NOMO-1 treated with dmso at 0.1 percent for 144 hours (cell line): ENCODE results near the gene GRK5.

Source experiments
- DNase-seq: peaks from one replicate; lab custom pipeline; 2025; ENCODE audit not compliant: unreplicated experiment; lab: John Stamatoyannopoulos, UW

Gene GRK5

DNA sequence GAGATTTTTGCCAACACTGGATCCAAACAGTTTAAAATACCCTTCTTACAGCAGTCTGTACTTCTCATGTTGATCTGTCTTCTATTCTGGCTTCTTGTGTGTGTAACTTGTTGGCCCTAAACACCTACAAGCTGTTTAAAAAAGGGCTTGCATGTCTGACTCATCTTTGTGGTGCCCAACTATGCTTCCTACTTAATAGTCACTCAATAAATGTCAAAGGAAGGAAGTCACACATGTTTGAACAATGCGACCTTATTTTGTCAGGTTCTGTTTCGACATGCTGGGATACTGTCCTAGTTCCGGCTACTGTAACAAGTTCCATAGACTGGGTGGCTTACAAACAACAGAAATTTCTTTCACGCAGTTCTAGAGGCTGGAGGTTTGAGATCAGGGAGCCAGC lies 9.4 kb upstream of the GRK5 start:
- DNase-seq: no peak

DNA sequence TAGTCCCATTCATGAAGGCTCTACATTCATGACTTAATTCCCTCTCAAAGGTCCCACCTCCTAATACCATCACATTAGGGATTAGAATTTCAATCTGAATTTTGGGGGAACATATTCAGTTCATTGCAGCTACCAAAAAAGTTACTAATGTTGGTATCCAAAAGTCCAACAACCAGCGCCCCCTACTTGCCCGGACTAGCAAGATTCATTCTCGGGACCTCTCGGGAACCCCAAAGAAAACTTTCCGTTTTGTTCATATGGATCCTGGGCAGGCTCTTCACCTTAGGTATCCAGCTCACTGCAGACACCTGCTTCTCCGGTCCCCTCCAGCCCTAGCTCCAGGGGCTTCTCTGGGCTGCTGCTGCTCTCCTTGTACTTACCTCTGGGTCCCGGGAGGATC lies 8.9 kb upstream of the GRK5 start:
- DNase-seq: no peak

DNA sequence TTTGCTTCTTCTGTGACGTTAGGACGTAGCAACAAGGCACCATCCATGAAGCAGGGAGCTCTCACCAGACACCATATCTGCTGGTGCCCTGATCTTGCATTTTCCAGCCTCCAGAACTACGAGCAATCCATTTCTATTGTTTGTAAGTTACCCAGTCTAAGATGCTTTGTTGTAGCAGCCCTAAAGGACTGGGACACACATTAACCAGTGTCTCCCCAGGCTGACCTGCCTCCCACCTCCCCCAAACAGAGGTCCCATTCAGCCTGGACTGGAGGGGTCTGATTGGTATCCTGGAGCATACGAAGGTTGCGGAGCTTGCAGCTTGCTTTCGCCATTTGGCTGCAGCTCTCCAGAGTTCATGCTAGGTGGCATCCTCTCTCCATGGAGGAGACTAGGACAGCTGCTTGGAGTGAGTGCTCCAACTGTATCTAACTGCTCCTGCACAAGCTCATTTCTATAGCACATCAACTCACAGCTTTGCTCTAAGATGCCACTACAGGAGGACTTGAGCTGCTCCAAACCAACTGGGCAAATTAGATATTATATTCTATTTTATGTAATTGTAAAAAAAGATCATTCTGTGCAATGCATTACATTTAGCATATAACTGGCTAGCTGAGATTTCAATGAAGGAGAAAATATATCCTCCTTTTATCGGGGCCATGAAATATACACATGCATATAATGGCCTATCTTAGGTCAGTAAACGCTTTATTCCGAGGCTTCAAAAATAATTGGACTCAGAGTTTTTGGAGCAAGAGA lies 8.0 kb upstream of the GRK5 start:
- no peak for DNase-seq

DNA sequence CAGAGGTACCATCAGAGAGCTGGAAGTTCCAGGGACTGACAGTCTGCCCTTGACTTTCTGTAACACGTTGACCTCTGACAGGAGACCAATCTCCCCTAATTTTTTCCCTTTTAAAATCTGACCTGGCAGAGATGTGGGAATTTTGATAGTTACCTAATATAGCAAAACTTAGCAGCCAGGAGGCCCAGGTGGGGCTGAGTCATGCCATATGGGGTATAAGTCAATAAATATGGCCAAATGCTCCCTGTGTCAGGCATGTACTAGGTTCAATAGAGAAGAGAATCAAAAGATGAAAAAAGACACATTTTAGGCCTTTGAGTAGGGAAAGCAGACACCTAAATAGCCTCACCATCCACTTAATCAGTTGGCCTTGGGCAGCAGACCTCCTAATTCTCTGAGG lies 6.1 kb upstream of the GRK5 start:
- DNase-seq: no peak

DNA sequence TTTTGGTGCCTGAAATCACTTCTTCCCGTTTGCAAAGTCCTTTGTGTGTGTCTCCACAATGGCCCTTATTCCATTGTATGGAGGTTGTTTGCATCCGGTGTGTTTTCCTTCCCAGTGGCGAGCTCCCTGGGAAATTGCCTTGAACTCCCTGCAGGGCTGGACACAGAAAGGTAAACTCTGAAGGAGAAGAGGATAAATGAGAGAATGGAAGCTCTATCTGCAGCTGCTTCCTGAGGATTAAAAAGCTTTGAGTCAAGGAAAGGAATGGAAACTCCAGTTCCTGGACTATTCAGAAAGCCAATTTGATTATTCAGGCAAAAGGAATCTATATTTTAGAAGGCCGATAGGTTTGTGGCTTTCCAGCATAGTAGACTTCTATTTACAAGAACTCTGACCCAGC lies 4.4 kb upstream of the GRK5 start:
- DNase-seq: no peak

DNA sequence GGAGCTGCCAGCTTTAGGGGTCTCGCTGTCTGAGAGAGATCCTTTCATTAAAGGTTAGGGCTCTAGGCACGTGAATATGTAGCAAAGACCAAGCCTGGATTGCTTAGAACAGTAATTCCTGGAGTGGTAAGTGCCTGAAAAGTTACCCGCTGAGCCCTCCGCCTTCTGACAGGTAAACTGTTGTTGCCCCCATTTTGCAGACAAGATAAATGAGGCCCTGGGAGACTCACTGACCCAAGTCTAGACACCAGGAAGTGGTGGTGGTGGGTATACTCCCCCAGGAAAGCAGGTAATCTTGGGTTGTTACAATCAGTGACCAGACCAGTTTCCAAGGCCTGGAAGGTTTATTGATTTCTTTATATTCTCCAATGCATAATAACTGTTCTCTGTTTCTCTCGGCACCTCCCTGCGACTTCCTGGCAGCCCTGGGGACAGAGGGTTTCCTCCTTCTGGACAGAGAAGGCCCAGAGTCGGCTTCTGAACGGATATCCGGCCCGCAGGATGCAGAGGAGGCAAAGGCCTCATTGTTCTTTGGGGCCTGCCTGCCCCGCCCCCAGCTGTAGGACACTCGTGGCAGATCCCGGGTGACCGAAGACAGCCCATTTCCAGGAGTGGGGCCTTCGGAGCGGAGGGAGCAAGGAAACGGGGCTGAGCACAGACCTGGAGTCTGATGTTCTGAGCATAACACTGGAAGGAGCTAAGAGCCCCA lies 1.3 kb upstream of the GRK5 start:
- no peak for DNase-seq

DNA sequence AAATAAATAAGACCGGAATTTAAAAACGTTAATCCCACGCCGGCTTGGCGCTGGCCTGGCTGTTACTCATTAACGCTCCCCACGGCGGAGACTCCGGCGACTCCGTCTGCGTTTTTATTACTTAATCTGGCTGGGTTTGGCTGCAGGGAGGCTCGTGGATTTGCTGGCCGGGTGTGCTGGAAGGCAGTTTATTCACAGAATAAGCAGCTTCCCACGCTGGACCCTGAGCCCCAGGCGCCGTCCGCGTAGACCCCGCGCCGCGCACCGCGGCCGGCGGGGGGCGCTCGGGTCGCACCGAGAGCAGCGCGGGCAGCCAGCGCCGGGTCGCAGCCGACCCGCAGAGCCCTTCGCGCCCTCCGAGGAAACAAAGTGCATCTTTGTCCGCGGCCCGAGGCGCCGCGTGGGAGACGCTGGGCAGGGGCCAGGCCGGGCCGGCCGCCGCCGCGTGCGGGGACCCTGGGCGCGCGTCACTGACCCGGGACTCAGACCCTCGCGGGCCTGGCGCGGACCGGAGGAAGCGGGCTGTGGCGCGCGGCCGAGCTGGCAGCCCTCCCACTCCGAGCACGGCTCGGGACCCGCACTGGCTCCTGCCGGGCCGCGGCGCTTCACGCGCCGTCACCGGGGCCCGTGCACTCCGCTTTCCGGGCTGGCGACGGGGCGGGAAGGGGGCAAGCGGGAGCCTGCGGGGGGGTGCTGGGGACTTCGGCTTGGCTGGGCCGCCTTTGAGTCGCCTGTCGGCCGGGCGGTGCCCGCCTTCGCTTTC lies 587 bp upstream of the GRK5 start:
- peak; percentile 52 for DNase-seq

DNA sequence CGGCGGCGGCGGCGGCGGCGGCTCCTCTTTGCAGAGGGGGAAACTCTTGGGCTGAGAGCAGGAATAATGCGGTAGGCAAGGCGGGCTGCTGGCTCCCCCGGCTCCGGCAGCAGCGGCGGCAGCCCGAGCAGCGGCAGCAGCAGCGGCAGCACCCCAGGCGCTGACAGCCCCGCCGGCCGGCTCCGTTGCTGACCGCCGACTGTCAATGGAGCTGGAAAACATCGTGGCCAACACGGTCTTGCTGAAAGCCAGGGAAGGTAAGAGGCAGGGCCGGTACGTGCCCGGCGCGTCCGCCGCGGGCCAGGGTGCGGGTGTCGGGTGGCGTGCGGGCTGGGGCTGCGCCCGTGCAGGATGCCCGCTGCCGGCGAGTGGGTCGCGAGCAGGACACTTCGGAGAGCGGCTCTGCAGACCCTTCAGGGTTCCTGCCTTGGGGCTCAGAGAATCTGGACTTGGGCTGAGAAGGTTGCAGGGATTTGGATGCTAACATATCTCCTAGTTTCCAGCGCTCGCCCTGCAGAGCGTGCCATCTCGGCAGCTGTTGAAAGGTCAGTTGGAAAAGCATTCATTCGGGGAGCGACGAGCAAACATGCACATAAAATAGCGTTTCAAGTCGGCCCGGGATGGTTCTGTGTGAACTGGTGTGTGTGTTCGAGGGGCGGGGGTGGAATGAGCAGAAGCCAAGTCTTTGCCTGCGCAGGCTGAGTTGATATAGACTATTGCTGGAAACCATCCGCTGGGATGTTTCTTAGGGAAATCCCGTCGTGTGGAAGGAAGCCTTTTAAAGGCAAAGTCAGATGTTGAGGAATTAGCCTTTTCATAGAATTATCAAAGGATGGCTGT lies 562 bp downstream of the GRK5 start:
- no peak for DNase-seq

DNA sequence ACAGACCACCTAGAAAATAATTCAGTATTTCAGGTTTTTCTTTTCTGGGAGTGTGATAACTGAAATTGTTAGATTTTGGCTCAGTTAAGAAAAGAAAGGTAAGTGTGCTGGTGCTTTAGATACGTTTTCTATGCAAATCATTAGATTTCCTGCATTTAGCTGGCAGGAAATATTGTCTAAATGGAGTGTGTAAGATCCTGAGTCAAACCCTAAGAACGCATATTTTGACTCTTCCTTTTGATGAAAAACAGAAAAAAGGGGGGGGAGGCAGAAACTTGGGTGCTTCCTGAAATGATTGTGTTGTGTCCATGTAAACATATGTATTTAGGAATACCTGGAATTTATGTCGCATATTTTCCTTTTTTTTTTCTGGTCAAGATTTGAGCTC lies 1.2 kb downstream of the GRK5 start:
- no peak for DNase-seq

DNA sequence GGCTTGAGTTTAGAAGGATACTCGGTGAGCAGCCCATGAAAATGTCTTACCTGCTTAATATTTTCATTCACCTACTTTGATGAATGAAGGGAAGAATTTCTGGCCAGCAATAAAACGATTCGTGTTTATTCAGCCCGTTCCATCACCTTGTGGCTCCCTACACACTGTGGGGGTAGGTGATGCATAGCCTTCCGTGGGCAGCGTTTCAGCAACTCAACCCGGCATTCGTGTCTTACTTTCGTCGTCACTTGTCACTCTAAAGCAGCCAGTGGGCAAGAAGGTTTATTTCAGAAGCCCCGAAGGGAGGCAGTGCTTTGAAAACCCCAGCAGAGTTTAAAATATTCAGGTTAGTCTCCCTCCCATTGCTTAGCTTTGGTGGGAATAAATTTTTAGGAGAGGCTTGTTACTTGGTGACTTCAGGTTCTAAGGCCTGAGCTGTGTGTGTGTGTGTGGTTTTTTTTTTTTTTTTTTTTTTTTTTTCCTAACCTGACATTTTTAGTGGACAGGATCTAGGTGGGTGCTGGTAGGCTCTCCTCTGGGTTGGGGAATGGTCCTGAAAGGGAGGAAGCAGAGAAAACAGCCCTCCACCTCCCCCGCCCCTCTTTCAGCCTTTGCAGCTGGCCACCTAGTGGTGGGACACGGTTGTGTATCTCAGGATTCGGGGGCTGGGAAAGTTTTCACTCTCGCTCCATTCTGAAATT lies 1.8 kb downstream of the GRK5 start:
- DNase-seq: no peak

DNA sequence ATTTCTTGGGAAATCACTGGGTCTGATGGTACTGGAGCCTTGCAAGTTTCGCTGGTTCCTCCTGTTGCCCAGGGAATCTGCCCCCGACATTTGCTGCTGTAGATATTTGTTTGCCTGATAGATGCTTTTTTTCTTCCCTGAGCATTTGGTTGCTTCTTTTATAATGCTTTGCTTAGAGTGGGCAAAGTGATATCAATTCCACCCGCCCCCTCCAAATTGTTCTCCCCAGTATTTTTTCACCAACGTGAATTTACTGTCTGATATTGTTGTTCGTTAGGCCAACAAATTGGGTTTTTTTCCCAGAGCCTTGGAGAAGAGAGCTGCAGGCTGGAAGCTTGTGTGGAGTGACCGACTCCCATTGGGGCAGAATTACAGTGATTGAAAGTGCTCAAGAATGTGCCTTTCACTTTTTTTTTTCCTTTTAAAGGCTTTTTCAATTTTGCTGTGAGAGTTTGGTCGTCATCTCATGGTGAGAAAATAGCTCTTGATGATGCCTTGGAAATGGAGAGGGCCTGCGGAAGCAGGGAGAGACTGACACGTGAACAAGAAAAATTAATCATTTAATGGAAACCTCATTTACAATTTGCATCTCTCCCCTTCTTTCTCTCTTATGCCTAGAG lies 2.5 kb downstream of the GRK5 start:
- DNase-seq: no peak

DNA sequence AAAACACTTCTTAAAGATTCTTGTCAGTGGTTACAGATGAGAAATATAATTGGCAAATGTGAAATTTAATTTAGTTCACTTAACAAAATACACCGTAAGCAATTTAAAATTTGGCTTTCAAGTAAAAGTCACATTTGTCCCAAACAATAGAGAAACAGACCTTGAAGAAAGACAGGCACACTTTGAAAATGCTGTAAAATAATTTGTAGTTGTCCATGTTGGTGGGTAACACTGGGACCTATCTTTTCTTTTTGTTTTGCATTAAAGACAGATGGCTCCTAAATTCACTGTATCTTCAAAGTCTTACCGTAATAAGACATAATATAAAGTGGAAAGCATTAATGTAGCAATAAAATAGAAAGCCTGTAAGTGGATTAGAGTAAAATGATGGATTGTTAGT lies 3.3 kb downstream of the GRK5 start:
- no peak for DNase-seq

DNA sequence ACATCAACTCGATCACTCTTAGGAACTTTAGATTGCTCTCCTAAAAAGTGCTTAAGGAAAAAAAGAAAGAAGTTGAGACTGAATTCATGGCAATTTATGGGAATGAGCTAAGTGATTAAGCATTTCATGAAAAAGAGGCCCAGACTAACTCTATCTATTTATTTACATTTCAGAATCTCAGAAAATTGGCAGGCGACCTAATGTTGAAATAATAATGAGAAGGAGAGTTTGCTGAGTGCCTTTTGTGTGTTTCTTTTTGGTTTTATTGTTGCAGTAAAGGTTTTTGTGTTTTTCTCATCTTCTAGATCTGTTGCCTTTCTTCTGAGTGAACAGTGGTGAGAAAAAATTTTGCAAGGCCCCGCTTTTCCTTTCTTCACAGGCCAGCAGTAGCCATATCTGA lies 3.8 kb downstream of the GRK5 start:
- DNase-seq: no peak

DNA sequence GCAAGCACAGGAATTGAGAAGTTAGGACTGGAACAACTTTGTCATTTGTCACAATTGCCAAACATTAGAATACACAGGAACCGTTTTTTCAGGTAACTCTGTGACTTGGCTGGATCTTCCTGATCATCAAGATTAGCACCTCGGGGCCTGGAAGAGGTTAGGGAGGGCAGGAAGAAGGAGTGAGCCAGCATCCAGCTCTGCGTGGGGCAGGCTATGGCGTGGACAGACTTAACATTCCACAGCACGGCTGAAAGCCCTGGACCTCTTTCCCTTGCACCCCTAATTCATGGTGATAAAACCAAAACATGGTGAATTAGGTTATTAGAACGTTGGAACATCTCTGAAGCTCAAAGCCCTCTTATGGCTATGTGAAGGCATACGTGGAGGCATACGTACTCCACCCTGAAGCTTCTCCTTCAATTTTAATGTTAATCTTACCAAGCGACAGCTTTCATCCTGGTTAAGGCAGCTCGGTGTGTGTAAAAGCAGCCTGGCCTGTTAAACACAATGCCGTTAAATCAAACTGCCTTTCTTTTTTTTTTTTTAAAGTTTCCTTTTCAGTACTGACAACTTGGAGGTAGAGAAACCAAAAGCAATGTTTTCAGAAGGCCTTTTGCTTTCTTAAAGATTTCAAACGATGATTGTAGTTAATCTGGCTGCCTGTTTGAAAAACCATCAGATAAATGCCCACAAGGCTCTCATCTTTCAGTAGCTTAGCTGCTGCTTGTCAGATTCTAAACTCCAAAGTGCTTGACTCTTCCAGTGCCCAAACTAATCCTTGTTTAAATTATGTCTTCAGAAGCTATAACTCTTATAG lies 4.5 kb downstream of the GRK5 start:
- no peak for DNase-seq

DNA sequence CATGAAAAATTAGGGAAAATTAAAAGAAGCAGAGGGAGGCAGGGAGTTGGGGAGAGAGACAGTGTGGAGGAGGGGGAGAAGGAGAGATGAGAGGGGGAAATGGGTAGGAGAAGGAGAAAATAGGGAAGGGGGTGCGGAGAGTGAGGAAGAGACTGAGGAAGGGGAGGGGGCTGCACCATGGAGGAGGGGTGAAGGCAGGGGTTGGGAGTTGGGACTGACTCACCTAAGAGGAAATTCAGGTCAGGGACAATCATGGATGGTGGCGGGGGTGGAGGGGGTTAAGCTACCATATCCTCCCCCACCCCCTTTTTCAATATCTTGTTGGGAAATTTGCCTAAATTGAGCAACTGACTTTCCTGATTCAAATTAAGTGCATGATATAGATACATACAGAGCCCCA lies 8.0 kb downstream of the GRK5 start:
- no peak for DNase-seq

DNA sequence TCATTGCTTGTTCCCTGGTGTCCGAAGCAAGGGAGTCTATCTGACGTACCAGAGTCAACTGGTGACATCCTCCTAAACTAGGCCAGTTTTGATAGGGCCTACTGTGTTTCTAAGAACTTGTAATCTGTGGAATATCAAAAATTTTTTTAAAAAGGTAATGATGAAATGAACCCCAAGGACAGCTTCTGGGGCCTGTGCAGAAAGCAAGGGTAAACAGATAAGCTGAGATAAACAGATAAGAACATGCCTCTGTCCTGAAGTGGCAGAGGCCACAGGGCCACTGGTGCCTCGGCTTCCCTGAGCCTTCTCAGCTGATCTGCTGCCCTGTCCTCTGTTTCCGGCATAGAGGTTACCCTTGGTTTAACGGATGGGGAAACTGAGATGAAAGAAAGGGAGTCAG lies 8.8 kb downstream of the GRK5 start:
- DNase-seq: no peak

DNA sequence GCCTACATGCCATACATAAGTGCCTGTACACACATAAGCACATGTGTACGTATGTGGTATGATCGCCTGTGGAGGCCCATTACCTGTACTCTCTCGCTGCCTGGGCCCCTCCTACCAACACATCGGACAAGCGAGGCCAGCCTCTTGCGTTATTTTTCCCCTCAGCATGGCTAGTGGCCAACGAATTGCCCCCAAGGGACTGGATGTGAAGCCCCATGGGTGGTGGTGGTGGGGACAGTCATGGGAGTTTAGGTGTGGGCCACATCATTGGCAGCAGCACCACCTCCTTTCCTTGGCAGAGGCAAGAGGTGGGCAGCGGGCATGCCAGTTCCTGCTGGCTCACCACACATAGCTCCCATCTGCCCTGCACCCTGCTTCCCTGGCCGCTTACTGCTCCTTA lies 10.0 kb downstream of the GRK5 start:
- no peak for DNase-seq

DNA sequence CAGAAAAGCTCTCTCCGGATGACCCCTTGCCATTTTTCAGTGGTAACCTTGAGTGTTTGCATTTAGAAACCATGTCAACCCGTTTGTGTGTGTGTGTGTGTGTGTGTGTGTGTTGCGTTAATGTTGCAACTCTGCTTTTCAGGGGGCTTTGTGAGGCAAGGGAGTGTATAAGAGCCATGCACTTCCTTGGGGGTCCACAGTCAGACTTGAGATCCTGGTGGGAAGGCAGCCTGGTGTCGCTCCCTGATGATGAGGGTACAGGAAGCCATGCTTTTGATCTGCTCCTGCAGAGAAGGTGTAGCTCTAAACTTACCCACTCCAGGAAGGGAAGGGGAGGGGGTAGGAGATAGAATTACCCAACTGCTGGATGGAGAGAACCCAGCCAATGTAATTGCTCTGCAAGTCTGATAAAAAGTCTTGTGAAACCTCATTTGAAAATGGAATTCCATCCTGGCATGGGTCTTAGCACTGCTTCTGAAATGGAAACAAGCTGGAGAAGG lies 10.7 kb downstream of the GRK5 start:
- no peak for DNase-seq

DNA sequence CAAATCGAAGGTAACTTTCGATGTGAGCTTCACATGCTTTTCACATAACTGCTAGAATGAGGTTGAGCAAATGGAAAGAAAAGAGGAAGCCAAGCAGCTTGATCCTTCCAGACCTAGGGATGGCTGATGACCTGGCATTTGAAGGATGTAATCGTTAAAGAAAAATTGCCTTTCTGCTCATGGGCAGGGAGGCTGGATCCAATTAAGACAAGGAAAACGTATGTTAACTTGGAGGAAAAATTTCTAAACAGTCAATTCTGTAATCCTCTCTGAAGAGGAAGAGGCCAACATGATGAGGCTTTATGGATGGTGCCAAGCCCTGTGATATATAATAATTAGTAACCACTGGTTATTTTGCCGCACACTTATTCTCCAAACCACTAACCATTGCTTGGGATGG lies 12.5 kb downstream of the GRK5 start:
- no peak for DNase-seq
